HG02588 (cell line): Measurements from ENCODE around the gene SDHA.
"Not testable (repeated sequence)": the region's sequence is repeated elsewhere in the genome, so short reads cannot be mapped to it uniquely, and the experiment has no call there.

Source experiments
- ATAC-seq: cut with Tn5 transposase; IDR thresholded peaks from one replicate; pipeline ENCODE4 v1.9.1; 2021; ENCODE audit warnings: mild to moderate bottlenecking, moderate library complexity; ENCODE audit not compliant: unreplicated experiment

Gene SDHA

DNA sequence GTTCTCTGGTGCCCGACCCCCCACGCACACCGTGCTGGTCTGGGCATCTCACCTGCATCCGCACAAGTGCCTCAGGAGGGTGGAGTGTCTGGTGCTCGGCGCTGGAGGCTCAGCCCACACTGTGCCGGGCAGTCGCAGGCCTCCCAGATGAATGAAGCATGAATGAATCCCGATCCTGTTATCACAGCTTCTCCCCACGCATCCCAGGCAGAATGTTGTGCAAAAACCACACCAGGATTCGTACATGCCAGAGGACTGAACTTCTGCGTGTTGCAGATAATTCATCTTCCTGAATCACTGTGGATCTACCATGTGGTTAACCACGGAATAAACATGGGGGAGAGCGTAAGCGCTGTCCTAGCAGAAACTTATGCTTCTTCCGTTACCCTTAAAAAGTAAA is 78.8 kb downstream of the SDHA start:
- ATAC-seq = not testable (repeated sequence)

DNA sequence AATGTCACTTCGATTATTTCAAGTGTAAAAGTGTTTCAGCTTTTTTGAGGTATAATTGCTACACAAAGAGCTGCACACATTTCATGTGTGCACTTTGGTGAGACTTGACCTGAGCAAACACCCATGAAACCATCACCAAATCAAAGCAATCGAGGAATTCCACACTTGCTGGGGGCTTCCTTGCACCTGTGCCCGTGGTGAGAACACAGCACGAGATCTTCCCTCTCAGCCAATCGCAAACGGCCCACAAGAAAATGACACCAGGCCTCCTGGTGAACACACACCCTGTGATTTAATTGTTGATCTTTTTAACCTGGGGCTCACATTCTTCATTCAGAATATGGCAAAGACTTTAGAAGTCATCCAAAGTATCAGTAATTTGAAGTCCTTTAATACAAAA is 79.3 kb downstream of the SDHA start:
- not testable (repeated sequence) for ATAC-seq

- not testable (repeated sequence) for ATAC-seq
Measured at GRCh38 chr5:297991-298736, 80.0 kb downstream of the SDHA start.

DNA sequence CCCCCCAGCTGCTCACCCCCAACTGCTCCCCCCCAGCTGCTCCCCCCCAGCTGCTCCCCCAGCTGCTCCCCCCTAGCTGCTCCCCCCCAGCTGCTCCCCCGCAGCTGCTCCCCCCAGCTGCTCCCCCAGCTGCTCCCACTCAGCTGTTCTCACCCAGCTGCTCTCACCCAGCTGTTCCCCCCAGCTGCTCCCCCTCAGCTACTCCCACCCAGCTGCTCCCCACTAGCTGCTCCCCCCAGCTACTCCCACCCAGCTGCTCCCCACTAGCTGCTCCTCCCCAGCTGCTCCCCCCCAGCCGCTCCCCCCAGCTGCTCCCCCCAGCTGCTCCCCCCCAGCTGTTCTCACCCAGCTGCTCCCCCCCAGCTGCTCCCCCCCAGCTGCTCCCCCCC is 80.6 kb downstream of the SDHA start:
- ATAC-seq = no peak

- not testable (repeated sequence) for ATAC-seq
Measured at GRCh38 chr5:299921-300320, 81.8 kb downstream of the SDHA start.

DNA sequence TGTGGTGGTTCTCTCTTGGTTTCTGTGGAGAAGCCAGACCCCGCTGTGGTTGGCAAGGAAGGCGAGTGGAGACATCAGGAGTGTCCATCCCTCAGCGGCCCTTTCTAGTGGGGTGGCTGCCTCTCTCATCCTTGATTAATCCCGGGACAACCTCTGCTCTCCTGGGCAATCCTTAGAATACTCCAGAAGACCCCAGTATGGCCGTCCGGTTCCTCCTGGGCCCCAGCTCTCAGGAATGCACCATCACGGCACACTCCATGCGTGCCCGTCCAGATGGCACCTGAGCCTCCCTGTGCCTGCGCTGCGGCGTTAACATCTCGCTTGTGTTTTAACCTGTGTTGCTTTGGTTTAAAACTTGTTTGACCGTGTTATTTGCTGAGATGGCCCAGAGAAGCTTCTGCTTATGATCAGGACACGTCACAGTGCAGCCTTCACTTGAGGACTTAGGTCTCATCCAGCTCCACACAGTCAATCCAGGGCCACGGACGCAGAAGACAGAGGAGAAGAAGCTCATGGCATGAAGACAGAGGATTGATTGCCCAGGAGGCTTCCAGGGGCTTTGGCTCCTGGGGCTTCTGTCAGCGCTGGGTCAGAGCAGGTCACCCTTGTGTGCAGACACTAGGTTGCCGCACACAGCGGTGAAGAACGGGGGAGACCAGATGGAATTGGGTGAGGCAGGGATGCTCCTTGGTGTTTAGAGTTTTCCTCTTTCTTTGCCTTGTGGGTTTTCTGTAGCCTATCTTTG is 82.7 kb downstream of the SDHA start:
- ATAC-seq = not testable (repeated sequence)

DNA sequence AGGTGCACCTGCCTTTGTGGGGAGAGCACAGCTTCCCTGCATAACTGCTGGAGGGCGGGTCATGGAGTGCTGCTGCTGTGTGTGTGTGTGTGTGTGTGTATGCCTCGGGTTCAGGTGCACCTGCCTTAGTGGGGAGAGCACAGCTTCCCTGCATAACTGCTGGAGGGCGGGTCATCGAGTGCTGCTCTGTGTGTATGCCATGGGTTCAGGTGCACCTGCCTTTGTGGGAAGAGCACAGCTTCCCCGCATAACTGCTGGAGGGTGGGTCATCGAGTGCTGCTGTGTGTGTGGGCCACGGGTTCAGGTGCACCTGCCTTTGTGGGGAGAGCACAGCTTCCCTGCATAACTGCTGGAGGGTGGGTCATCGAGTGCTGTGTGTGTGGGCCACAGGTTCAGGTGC is 84.3 kb downstream of the SDHA start:
- ATAC-seq = not testable (repeated sequence)

DNA sequence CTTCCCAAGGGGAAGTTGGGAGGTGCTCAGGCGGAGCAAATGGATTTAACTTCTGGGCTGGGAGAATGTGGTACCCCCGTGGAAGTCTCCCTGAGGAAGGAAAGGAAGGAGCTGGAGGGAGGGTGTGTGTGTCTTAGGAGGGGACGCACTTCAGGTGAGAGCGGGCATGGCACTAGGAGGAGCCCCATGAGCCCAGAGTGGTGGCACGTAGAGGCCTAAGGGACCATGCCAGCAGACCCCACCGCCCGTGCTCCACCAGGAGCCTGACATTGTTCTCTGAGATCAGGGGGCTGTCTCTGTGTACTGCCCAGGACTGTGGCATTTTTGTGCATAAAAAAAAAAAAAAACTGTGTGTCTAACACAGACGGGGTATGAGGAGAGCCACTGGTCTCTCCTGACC is 84.8 kb downstream of the SDHA start:
- ATAC-seq = no peak

- ATAC-seq = not testable (repeated sequence)
Measured at GRCh38 chr5:303741-304140, 85.6 kb downstream of the SDHA start.

DNA sequence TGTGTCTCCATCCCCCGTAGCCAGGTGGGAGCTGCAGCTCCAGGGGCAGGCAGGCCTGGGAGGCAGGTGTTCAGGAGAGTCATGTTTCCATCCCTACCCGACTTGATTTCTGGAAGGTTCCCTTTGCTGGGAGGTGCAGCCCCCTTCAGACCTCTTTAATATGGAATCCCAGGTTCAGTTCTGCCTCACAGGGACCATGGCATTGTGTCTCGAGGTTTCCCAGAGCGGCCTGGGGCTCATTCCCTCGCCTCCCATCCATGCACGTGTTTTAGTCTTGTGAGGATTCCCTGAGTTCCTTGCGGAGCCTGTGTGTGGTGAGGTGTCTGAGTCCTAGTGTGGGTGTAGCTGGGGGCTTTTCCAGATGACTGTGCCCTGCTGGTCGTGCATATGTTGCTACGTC is 86.9 kb downstream of the SDHA start:
- ATAC-seq = no peak

GRCh38 chr5:305459-305858 is 87.3 kb downstream of the SDHA start:
- no peak for ATAC-seq

DNA sequence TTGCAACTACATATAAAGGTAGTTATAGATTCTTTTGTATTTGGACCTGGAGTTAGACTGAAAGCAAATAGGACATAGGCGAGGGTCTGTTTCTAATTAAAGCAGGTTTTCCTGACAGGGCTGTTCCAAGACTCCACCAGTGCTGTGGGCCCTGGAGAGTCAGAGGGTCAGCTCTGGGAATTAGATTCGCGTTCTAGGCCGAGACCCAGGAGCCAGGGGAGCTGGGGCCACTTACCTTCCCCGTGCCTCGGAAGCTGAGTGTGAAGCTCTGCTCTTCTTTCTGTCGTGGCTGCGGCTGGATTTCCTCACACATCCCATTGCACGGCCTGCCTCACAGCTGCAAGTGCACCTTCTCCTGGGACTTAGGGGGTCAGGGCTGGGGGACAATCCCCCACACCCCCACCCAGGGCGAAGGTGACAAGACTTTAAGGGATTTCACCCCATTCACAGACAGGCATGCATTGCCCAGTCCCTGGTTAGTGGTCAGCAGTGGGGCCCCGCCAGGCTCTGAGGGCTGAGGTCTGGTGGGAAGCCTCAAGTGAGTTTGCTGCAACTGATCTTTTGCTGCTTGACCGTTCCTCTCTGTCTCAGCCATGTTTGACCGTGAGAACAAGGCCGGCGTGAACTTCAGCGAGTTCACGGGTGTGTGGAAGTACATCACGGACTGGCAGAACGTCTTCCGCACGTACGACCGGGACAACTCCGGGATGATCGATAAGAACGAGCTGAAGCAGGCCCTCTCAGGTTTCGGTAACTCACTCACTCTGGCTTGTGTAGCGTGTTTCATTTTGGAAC is 88.1 kb downstream of the SDHA start:
- no peak for ATAC-seq
